OCI-LY3 (cell line): Measurements from ENCODE around the gene CELF6.

Source experiments
- H2AFZ ChIP-seq: fragments of 200-600, 300-600 bp; shearing (Covaris generic); 2 replicates; pipeline ENCODE4 v1.6.0; 2014; ENCODE audit warnings: antibody characterized with exemption, low read depth, low read length
- H3K27ac ChIP-seq: fragments of 200-600, 300-600 bp; sonication (generic); 2 replicates; pipeline ENCODE4 v1.5.1; 2014; ENCODE audit warnings: mild to moderate bottlenecking, low read length, moderate library complexity, mixed read lengths
- H3K27me3 ChIP-seq: fragments of 200-600, 300-600 bp; sonication (generic); 2 replicates; pipeline ENCODE4 v1.6.1; 2014; ENCODE audit warnings: low read depth, low read length, mixed read lengths
- H3K36me3 ChIP-seq: fragments of 200-600, 300-600 bp; sonication (generic); replicated peaks from 2 replicates; pipeline ENCODE3; 2014; ENCODE audit warnings: low read depth, low read length, mixed read lengths
- H3K4me1 ChIP-seq: fragments of 300-600, 200-600 bp; sonication (generic); 2 replicates; pipeline ENCODE4 v1.6.1; 2014; ENCODE audit warnings: low read length, mixed read lengths
- H3K4me2 ChIP-seq: fragments of 200-600, 300-600 bp; sonication (generic); 2 replicates; pipeline ENCODE4 v1.6.1; 2014; ENCODE audit warnings: low read length, mixed read lengths
- H3K4me3 ChIP-seq: fragments of 300-600, 200-600 bp; sonication (generic); 2 replicates; pipeline ENCODE4 v1.5.1; 2014; ENCODE audit warnings: antibody characterized with exemption, mild to moderate bottlenecking, low read length, moderate library complexity
- H3K79me2 ChIP-seq: fragments of 300-600, 200-600 bp; shearing (Covaris generic); 2 replicates; pipeline ENCODE4 v1.6.1; 2014; ENCODE audit warnings: mild to moderate bottlenecking, low read length, mixed read lengths
- H3K9ac ChIP-seq: fragments of 300-600, 200-600 bp; shearing (Covaris generic); 2 replicates; pipeline ENCODE4 v1.6.0; 2014; ENCODE audit warnings: mild to moderate bottlenecking, low read length, moderate library complexity
- H3K9me3 ChIP-seq: fragments of 200-600, 300-600 bp; shearing (Covaris generic); 2 replicates; pipeline ENCODE4 v1.6.1; 2014; ENCODE audit warnings: low read length, mixed read lengths; ENCODE audit not compliant: insufficient read depth
- H4K20me1 ChIP-seq: fragments of 200-600, 300-600 bp; sonication (generic); 2 replicates; pipeline ENCODE4 v1.6.1; 2016; ENCODE audit warnings: low read length, mixed read lengths; ENCODE audit not compliant: insufficient read depth
- CTCF ChIP-seq: fragments of 200-600, 300-600 bp; sonication (generic); IDR thresholded peaks from 2 replicates; pipeline ENCODE4 v1.5.1; 2014; ENCODE audit warnings: antibody characterized with exemption, low read length, low read depth
- EZH2phosphoT487 ChIP-seq: fragments of 200-600 bp; shearing (Covaris generic); IDR thresholded peaks from 2 replicates; pipeline ENCODE4 v1.6.1; 2018; ENCODE audit warnings: antibody characterized with exemption, mixed run types, low read depth

Gene CELF6

GRCh38 chr15:72323752-72324151 is 3.8 kb upstream of the CELF6 start:
- Histone ChIP-seq H3K9ac (no peak overlapping the region), H3K9me3 (peaks cover 7% of the 10 kb centered on the region; the same call in 1 of the 2 replicates), H3K4me1 (0 out of 2 replicates have a peak, but pooled peaks cover 7% of the 10 kb centered on the region), H3K79me2 (no peaks in the 10 kb centered on the region), H2AFZ (no peak overlapping the region), H4K20me1 (no peaks in the 10 kb centered on the region), H3K4me3 (no peak overlapping the region), H3K27me3 (no peaks in the 10 kb centered on the region), H3K27ac (no peak overlapping the region), H3K36me3 (peaks cover 14% of the 10 kb centered on the region), H3K4me2 (no peak overlapping the region)
- no peak for TF ChIP-seq EZH2phosphoT487
- TF ChIP-seq CTCF = no peak

GRCh38 chr15:72319360-72319984 is 485 bp downstream of the CELF6 start:
- TF ChIP-seq EZH2phosphoT487 (no peak), CTCF (no peak)
- peaks cover 6% of the 10 kb centered on the region; the same call in 1 of the 2 replicates for H3K9me3 ChIP-seq
- H3K36me3 ChIP-seq = peaks cover 2% of the 10 kb centered on the region
- no peaks in the 10 kb centered on the region for H4K20me1 ChIP-seq
- no peak overlapping the region for H2AFZ ChIP-seq
- no peak overlapping the region for H3K4me3 ChIP-seq
- 0 out of 2 replicates have a peak, but pooled peaks cover 7% of the 10 kb centered on the region for H3K4me1 ChIP-seq
- no peak overlapping the region for H3K27ac ChIP-seq
- H3K27me3 ChIP-seq = peaks cover 12% of the 10 kb centered on the region
- no peak overlapping the region for H3K9ac ChIP-seq
- H3K4me2 ChIP-seq = no peak overlapping the region
- no peaks in the 10 kb centered on the region for H3K79me2 ChIP-seq

- no peaks in the 10 kb centered on the region for H4K20me1 ChIP-seq
- 0 out of 2 replicates have a peak, but pooled peaks cover 7% of the 10 kb centered on the region for H3K4me1 ChIP-seq
- no peak overlapping the region for H2AFZ ChIP-seq
- H3K4me3 ChIP-seq = no peak overlapping the region
- no peaks in the 10 kb centered on the region for H3K79me2 ChIP-seq
- no peak overlapping the region for H3K9ac ChIP-seq
- H3K27me3 ChIP-seq = peaks cover 12% of the 10 kb centered on the region
- TF ChIP-seq CTCF = no peak
- TF ChIP-seq EZH2phosphoT487 = no peak
- H3K9me3 ChIP-seq = peaks cover 1% of the 10 kb centered on the region; the same call in 1 of the 2 replicates
- H3K27ac ChIP-seq = no peak overlapping the region
- no peak overlapping the region for H3K4me2 ChIP-seq
- no peaks in the 10 kb centered on the region for H3K36me3 ChIP-seq
Measured at GRCh38 chr15:72318408-72318942, 1.5 kb downstream of the CELF6 start.

- no peaks in the 10 kb centered on the region for H3K36me3 ChIP-seq
- H3K4me2 ChIP-seq = no peak overlapping the region
- H3K27ac ChIP-seq = no peak overlapping the region
- no peak overlapping the region for H2AFZ ChIP-seq
- H3K27me3 ChIP-seq = peaks cover 12% of the 10 kb centered on the region
- H3K4me3 ChIP-seq = no peak overlapping the region
- no peaks in the 10 kb centered on the region for H4K20me1 ChIP-seq
- no peak overlapping the region for H3K9ac ChIP-seq
- TF ChIP-seq EZH2phosphoT487 (no peak), CTCF (no peak)
- H3K4me1 ChIP-seq = 0 out of 2 replicates have a peak, but pooled peaks cover 4% of the 10 kb centered on the region
- no peaks in the 10 kb centered on the region for H3K9me3 ChIP-seq
- no peaks in the 10 kb centered on the region for H3K79me2 ChIP-seq
Measured at GRCh38 chr15:72315706-72316370, 4.1 kb downstream of the CELF6 start.
